IMR-90 (cell line): ENCODE measurements around the gene SARM1. TPM values are rescaled to one million over a fixed set of nuclear protein-coding genes. Genes with fewer than 3 reads are reported as not detected.

Experiments
- ATAC-seq: fragments of 200-7000 bp; cut with Tn5 transposase; 2 replicates; pipeline ENCODE4 v1.9.1; 2020; ENCODE audit warnings: low read depth, mild to moderate bottlenecking, moderate library complexity
- BruUV-seq: library from RNA; stranded (reverse); fragments of 400-500 nt; replicated peaks from 2 replicates; lab custom pipeline; 2021; lab: Mats Ljungman, UMichigan
- CTCF ChIA-PET: fragments of 300-600 bp; formaldehyde crosslinking; extraction: SDS; loops from one replicate; lab custom pipeline; 2021; ENCODE audit warnings: antibody characterized with exemption; lab: Yijun Ruan, JAX
- POLR2A ChIA-PET: fragments of 300-600 bp; sonication (Branson Sonifier 250); formaldehyde crosslinking; loops from one replicate; lab custom pipeline; 2022; ENCODE audit warnings: antibody characterized with exemption; ENCODE audit not compliant: unreplicated experiment; lab: Charles Lee
- DNase-seq: peaks from one replicate; pipeline ENCODE4 v3.0.0; 2013
- H2AFZ ChIP-seq: replicated peaks from 2 replicates; pipeline ENCODE3; 2013; ENCODE audit warnings: low read length, mild to moderate bottlenecking; ENCODE audit not compliant: poor library complexity
- H2AK5ac ChIP-seq: 2 replicates; pipeline ENCODE4 v1.6.1; 2013; ENCODE audit warnings: low read depth, low read length, inconsistent platforms
- H2AK9ac ChIP-seq: replicated peaks from 2 replicates; pipeline ENCODE3; 2013; ENCODE audit warnings: mild to moderate bottlenecking, low read depth, low read length, moderate library complexity; ENCODE audit not compliant: poor library complexity
- H2BK120ac ChIP-seq: 2 replicates; pipeline ENCODE4 v1.6.1; 2013; ENCODE audit warnings: low read depth, low read length, inconsistent platforms
- H2BK15ac ChIP-seq: 3 replicates; pipeline ENCODE4 v1.6.1; 2013; ENCODE audit warnings: low read depth, low read length, inconsistent platforms
- H2BK20ac ChIP-seq: 2 replicates; pipeline ENCODE4 v1.6.1; 2013; ENCODE audit warnings: low read depth, mild to moderate bottlenecking, inconsistent platforms, low read length, moderate library complexity
- H2BK5ac ChIP-seq: 2 replicates; pipeline ENCODE4 v1.6.1; 2013; ENCODE audit warnings: mild to moderate bottlenecking, low read depth, low read length, inconsistent platforms; ENCODE audit not compliant: poor library complexity, severe bottlenecking
- H3K14ac ChIP-seq: replicated peaks from 2 replicates; pipeline ENCODE4 v1.6.1; 2013; ENCODE audit warnings: low read depth, low read length, inconsistent platforms
- H3K18ac ChIP-seq: 2 replicates; pipeline ENCODE4 v1.6.1; 2013; ENCODE audit warnings: low read depth, low read length, control low read depth
- H3K23ac ChIP-seq: 2 replicates; pipeline ENCODE4 v1.6.1; 2013; ENCODE audit warnings: low read depth, low read length, inconsistent platforms
- H3K27ac ChIP-seq: 2 replicates; pipeline ENCODE4 v1.5.1; 2013; ENCODE audit warnings: mild to moderate bottlenecking, control low read depth, low read length; ENCODE audit not compliant: insufficient read depth
- H3K27me3 ChIP-seq: 2 replicates; pipeline ENCODE4 v1.6.1; 2013; ENCODE audit warnings: low read length; ENCODE audit not compliant: control insufficient read depth, insufficient read depth
- H3K36me3 ChIP-seq: 2 replicates; pipeline ENCODE4 v1.6.1; 2013; ENCODE audit warnings: low read length, mixed read lengths; ENCODE audit not compliant: control insufficient read depth, insufficient read depth
- H3K4ac ChIP-seq: 2 replicates; pipeline ENCODE4 v1.6.1; 2013; ENCODE audit warnings: low read depth, low read length, inconsistent platforms
- H3K4me1 ChIP-seq: 2 replicates; pipeline ENCODE4 v1.6.1; 2013; ENCODE audit warnings: low read length, mixed read lengths; ENCODE audit not compliant: control insufficient read depth, insufficient read depth
- H3K4me2 ChIP-seq: 2 replicates; pipeline ENCODE4 v1.6.1; 2013; ENCODE audit warnings: low read depth, mild to moderate bottlenecking, control low read depth, low read length, moderate library complexity
- H3K4me3 ChIP-seq: 2 replicates; pipeline ENCODE4 v1.5.1; 2013; ENCODE audit warnings: low read depth, mild to moderate bottlenecking, control low read depth, low read length, moderate library complexity; ENCODE audit not compliant: insufficient read depth
- H3K56ac ChIP-seq: 2 replicates; pipeline ENCODE4 v1.6.1; 2013; ENCODE audit warnings: low read length, inconsistent platforms; ENCODE audit not compliant: insufficient read depth; ENCODE audit errors: extremely low read depth
- H3K79me1 ChIP-seq, 2 experiments: 2 replicates each; pipeline ENCODE4 v1.6.1; 2013; ENCODE audit warnings: low read length in 2 of 2, inconsistent platforms in 1 of 2, low read depth in 1 of 2
- H3K9ac ChIP-seq: 2 replicates; pipeline ENCODE4 v1.6.1; 2013; ENCODE audit warnings: low read depth, low read length, control low read depth
- H3K9me1 ChIP-seq: 2 replicates; pipeline ENCODE4 v1.6.1; 2013; ENCODE audit warnings: low read length, inconsistent platforms; ENCODE audit not compliant: insufficient read depth
- H3K9me3 ChIP-seq: 2 replicates; pipeline ENCODE4 v1.6.1; 2013; ENCODE audit warnings: low read length; ENCODE audit not compliant: control insufficient read depth, insufficient read depth
- H4K20me1 ChIP-seq: 2 replicates; pipeline ENCODE4 v1.6.1; 2013; ENCODE audit warnings: low read length, inconsistent platforms; ENCODE audit not compliant: insufficient read depth
- H4K5ac ChIP-seq: 2 replicates; pipeline ENCODE4 v1.6.1; 2013; ENCODE audit warnings: mild to moderate bottlenecking, low read depth, low read length, control low read depth
- H4K8ac ChIP-seq, 2 experiments: 2 replicates each; pipeline ENCODE4 v1.6.1; 2013; ENCODE audit warnings: low read depth in 2 of 2, low read length in 2 of 2, control low read depth in 1 of 2, inconsistent platforms in 1 of 2
- H4K91ac ChIP-seq: 2 replicates; pipeline ENCODE4 v1.6.1; 2013; ENCODE audit warnings: low read depth, low read length, inconsistent platforms; ENCODE audit not compliant: insufficient read depth
- MAFK ChIP-seq: IDR thresholded peaks from 2 replicates; pipeline ENCODE4 v1.6.1; 2012; ENCODE audit warnings: low read depth, low read length, improper control_type of control experiment
- WGBS, 2 experiments: methylation state at CpG; one replicate each; pipeline versions ENCODE4 v1.1.5 to v1.1.7; 2013; ENCODE audit warnings: missing lambda C conversion rate in 2 of 2; ENCODE audit not compliant: insufficient read length in 1 of 2; ENCODE audit errors: extremely low coverage in 2 of 2; 5-methylcytosine and 5-hydroxymethylcytosine counted together
- dilution Hi-C: fragments of 300-500 bp; cut with HindIII; formaldehyde crosslinking; loops from one replicate; pipeline ENCODE4 v1.14.3; 2018; ENCODE audit warnings: low sequenced_read_pairs; ENCODE audit not compliant: unreplicated experiment
- in situ Hi-C: fragments of 300-500 bp; cut with MboI; formaldehyde crosslinking; loops from 3 replicates; pipeline ENCODE4 v1.14.3; 2019; ENCODE audit warnings: low sequenced_read_pairs, inconsistent platforms, mixed read lengths
- intact Hi-C: fragments of 100-400 bp; cut with micrococcal nuclease; formaldehyde crosslinking; loops from 2 replicates; pipeline ENCODE4 v1.10.0; 2022
- polyA plus RNA-seq, 3 experiments: library from polyadenylated mRNA; depleted of rRNA; stranded (reverse); fragments of >200 nt; gene quantifications; 2 replicates each; pipeline ENCODE4 v1.2.3, GENCODE V29; 2012; ENCODE audit warnings: low replicate concordance in 1 of 3
- total RNA-seq: library from RNA; depleted of rRNA; stranded (reverse); fragments of >200 nt; gene quantifications from 2 replicates; pipeline ENCODE4 v1.2.3, GENCODE V29; 2012
- TF ChIP-seq, protein P1 (sequence below): fragments of 150-350 bp; IDR thresholded peaks from 2 replicates; pipeline ENCODE4 v1.6.1; 2016; ENCODE audit warnings: low read depth, mild to moderate bottlenecking, low read length, moderate library complexity, borderline replicate concordance

SARM1 gene
- total and polyA plus RNA-seq, 2 of the 4 experiments (the other 2 are of a cell fraction) = 3.4 to 11.4 TPM

DNA sequence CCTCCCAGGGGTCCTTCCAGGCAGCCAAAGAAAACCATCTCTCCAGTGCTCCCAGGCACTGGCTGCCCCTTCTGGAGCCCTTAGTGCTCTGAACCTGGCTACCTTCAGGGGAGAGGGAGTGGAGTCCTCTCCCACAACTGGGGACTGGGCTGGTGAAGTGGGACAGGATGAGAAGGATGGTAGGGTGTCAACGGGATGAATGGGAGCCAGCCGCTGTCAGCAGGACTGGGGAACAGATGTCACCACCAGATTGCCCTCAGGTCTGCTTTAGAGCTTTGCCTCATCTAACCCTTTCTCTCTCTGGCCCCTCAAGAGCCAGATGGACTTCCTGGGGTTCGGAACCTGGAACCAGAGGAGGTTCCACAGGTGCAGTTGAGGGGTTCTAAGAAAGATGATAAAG, 6.0 kb upstream of the SARM1 start:
- H3K4ac ChIP-seq = no peak overlapping the region
- no peak overlapping the region for H3K27ac ChIP-seq
- peaks cover 4% of the 10 kb centered on the region; the same call in 1 of the 2 replicates for H3K4me1 ChIP-seq
- ChIA-PET CTCF (no interaction called here), POLR2A (no interaction called here)
- ATAC-seq = no peak
- peaks cover 8% of the 10 kb centered on the region; the same call in 1 of the 2 replicates for H3K9me1 ChIP-seq
- no TSS peak for BruUV-seq
- in situ Hi-C loops (no loop called here), dilution Hi-C loops (no loop called here), intact Hi-C loops (no loop called here)
- no peak for TF ChIP-seq MAFK
- TF ChIP-seq, protein P1, sequence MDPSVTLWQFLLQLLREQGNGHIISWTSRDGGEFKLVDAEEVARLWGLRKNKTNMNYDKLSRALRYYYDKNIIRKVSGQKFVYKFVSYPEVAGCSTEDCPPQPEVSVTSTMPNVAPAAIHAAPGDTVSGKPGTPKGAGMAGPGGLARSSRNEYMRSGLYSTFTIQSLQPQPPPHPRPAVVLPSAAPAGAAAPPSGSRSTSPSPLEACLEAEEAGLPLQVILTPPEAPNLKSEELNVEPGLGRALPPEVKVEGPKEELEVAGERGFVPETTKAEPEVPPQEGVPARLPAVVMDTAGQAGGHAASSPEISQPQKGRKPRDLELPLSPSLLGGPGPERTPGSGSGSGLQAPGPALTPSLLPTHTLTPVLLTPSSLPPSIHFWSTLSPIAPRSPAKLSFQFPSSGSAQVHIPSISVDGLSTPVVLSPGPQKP = no peak
- no peak overlapping the region for H4K5ac ChIP-seq
- H2BK20ac ChIP-seq = no peak overlapping the region
- no peak overlapping the region for H2AFZ ChIP-seq
- H3K27me3 ChIP-seq = no peaks in the 10 kb centered on the region
- no peaks in the 10 kb centered on the region for H3K9me3 ChIP-seq
- H3K36me3 ChIP-seq = peaks cover 19% of the 10 kb centered on the region
- H4K8ac ChIP-seq = no peak overlapping the region
- no peak overlapping the region for H2BK5ac ChIP-seq
- H3K23ac ChIP-seq = no peak overlapping the region
- H3K4me3 ChIP-seq = no peak overlapping the region
- no peak overlapping the region for H2BK15ac ChIP-seq
- H4K91ac ChIP-seq = no peak overlapping the region
- no peak overlapping the region for H3K4me2 ChIP-seq
- H3K18ac ChIP-seq = no peak overlapping the region
- H4K20me1 ChIP-seq = peaks cover 4% of the 10 kb centered on the region; the same call in 1 of the 2 replicates
- no peak overlapping the region for H2AK9ac ChIP-seq
- no peak for DNase-seq
- no peak overlapping the region for H3K56ac ChIP-seq
- H2AK5ac ChIP-seq = no peak overlapping the region
- H3K14ac ChIP-seq = no peak overlapping the region
- no CpG with 5 or more reads among the region's 3 CpGs for WGBS, 2 experiments
- H3K9ac ChIP-seq = no peak overlapping the region
- no peak overlapping the region for H2BK120ac ChIP-seq
- H3K79me1 ChIP-seq = no peaks in the 10 kb centered on the region; a peak in 1 of 4 replicates
